ENCODE data around the gene SIT1.

Gene SIT1

DNA sequence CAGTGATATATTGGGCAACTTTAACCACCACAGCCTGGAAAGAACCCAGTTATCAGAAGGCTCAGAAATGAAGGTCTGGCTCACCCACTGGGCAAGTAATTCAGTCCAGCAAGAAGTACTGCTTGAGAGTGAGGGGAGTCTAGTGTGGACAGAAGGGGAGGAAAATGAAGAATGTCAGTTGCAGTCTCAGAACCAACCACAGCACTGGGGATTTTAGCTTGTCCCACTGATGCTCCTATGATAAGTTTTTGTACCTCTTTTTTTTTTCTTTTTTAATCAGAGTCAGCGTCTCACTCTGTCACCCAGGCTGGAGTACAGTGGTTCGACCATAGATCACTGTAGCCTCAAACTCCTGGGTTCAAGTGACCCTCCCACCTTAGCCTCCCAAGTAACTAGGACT is 23.2 kb downstream of the SIT1 start:
- Histone ChIP-seq H3K4me3 (replicated peaks; ENCODE audit: insufficient read depth, low read length) (no peak overlapping the region), H3K27me3 (ENCODE audit: insufficient read depth, poor library complexity, severe bottlenecking) (no peaks in the 10 kb centered on the region), H3K27ac (replicated peaks) (no peak overlapping the region)
- TF ChIP-seq, protein P1, sequence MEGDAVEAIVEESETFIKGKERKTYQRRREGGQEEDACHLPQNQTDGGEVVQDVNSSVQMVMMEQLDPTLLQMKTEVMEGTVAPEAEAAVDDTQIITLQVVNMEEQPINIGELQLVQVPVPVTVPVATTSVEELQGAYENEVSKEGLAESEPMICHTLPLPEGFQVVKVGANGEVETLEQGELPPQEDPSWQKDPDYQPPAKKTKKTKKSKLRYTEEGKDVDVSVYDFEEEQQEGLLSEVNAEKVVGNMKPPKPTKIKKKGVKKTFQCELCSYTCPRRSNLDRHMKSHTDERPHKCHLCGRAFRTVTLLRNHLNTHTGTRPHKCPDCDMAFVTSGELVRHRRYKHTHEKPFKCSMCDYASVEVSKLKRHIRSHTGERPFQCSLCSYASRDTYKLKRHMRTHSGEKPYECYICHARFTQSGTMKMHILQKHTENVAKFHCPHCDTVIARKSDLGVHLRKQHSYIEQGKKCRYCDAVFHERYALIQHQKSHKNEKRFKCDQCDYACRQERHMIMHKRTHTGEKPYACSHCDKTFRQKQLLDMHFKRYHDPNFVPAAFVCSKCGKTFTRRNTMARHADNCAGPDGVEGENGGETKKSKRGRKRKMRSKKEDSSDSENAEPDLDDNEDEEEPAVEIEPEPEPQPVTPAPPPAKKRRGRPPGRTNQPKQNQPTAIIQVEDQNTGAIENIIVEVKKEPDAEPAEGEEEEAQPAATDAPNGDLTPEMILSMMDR (IDR thresholded peaks at IDR 0.05; ENCODE audit: insufficient read depth, low read length) = no peak
- DNase-seq (ENCODE audit: low read depth in 1 of 2, low spot score in 1 of 2) = no peak

GRCh38 chr9:35619800-35620158 is 31.0 kb downstream of the SIT1 start:
- H3K27me3 ChIP-seq (ENCODE audit: insufficient read depth, poor library complexity, severe bottlenecking) = no peaks in the 10 kb centered on the region
- TF ChIP-seq POLR2AphosphoS5 (IDR thresholded peaks at IDR 0.05; ENCODE audit: low read depth) (peak; percentile 39; the same call in 1 of the 2 replicates), GABPA (IDR thresholded peaks at IDR 0.05; ENCODE audit: low read depth) (no peak), REST (IDR thresholded peaks at IDR 0.05; ENCODE audit: insufficient replicate concordance, low read depth) (peak; percentile 8)
- peak in 1 of 2 experiments; percentile 65 for DNase-seq (ENCODE audit: low read depth in 1 of 2, low spot score in 1 of 2)
- no peak overlapping the region for H3K4me3 ChIP-seq (replicated peaks; ENCODE audit: insufficient read depth, low read length)
- H3K27ac ChIP-seq (replicated peaks) = peak overlapping the region; percentile 57

DNA sequence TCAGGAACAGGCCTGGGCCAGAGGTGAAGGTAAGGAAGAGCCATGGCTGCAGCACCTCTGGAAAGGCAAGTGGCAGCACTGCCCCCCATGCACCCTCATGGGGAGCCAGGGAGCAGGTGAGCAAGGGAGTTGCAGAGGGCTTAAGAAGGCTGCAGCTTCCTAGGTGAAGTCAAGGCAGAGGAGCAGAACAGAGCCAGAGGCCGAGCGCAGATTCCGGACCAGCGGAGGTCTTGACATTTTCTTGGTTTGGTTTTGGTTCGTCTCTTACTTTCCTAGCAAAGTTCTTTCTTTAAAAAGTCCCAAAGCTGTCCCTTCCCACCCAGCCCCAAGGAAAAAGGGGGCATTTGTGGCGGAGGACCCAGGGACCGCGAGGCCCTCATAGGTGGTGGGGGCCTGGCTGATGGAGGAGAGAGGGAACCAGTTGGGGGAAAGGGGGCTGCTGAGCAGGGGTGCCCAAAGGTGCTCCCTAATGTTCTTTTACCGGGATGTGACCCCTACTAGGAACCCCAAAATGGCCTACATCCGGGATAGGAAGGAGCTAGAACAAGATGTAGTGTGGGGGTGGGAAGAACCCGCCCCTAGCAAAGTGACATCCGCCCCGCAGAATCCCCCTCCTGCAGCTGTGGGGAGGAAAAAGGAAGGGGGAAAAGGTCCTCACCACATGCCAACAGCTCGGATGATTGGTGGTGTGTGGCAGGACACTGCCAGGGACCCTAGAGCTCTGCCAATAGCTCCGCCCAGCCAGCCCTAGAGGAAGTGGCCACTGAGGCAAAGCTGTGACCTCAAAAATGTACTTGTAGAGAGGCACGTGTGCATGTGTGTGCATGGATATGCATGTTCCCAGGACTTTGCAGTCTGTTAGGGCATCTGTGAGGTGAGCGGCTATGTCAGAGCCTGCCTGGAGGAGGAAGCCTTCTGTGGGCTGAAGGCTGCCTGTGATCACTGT is 31.6 kb downstream of the SIT1 start:
- peak in 1 of 2 experiments; percentile 78 for DNase-seq (ENCODE audit: low read depth in 1 of 2, low spot score in 1 of 2)
- Histone ChIP-seq H3K27ac (replicated peaks) (peak overlapping the region; percentile 57), H3K27me3 (ENCODE audit: insufficient read depth, poor library complexity, severe bottlenecking) (no peaks in the 10 kb centered on the region), H3K4me3 (replicated peaks; ENCODE audit: insufficient read depth, low read length) (no peak overlapping the region)
- TF ChIP-seq POLR2AphosphoS5 (IDR thresholded peaks at IDR 0.05; ENCODE audit: low read depth) = 0 out of 2 replicates have a peak, but pooled peaks have one; percentile 49
- no peak for TF ChIP-seq REST (IDR thresholded peaks at IDR 0.05; ENCODE audit: insufficient replicate concordance, low read depth)
- TF ChIP-seq, protein P1 (IDR thresholded peaks at IDR 0.05; ENCODE audit: insufficient read depth, low read length) = no peak
- peak; percentile 33; the same call in 1 of the 2 replicates for TF ChIP-seq GABPA (IDR thresholded peaks at IDR 0.05; ENCODE audit: low read depth)
- TF ChIP-seq SPI1 (IDR thresholded peaks at IDR 0.05; ENCODE audit: borderline replicate concordance, low read depth) = peak; percentile 61; the same call in 1 of the 2 replicates

DNA sequence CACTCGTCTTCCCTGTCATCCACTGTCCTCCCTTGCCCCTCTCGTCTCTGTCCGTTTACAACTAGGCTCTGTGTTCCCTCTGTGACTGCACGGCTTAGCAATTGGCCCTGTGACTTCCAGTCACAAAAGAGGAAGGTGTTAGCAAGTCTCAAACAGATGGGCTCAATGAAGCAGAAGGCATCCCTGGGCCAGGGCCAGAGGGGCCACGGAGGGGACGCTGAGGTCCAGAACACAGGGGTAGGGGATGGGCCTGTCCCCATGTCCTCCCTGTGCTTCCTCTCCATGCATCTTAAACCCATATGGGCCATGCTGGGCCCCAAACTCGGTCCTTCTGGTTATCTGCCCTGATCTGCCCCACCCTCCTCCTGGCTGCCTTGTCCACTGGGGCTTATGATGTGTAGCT is 32.4 kb downstream of the SIT1 start, which contains the start of gene CD72:
Gene CD72 (minus strand): TSS at position 89 of the 403 bp plus-strand sequence. CDS start 110 bp downstream, outside the sequence.
- H3K27me3 ChIP-seq (ENCODE audit: insufficient read depth, poor library complexity, severe bottlenecking) = no peaks in the 10 kb centered on the region
- peak in 1 of 2 experiments; percentile 61 for DNase-seq (ENCODE audit: low read depth in 1 of 2, low spot score in 1 of 2)
- peak; percentile 42; the same call in 1 of the 2 replicates for TF ChIP-seq SPI1 (IDR thresholded peaks at IDR 0.05; ENCODE audit: borderline replicate concordance, low read depth)
- no peak for TF ChIP-seq GABPA (IDR thresholded peaks at IDR 0.05; ENCODE audit: low read depth)
- H3K4me3 ChIP-seq (replicated peaks; ENCODE audit: insufficient read depth, low read length) = peak within 1 kb of the TSS; percentile 38
- peak within 1 kb of the TSS; percentile 57 for H3K27ac ChIP-seq (replicated peaks)
